HepG2 (cell line): Measurements from ENCODE around the gene CABLES2. TPM values are rescaled to one million over a fixed set of nuclear protein-coding genes. Genes with fewer than 3 reads are reported as not detected.

ENCODE experiments used
- AFF4 ChIP-seq: sonication (generic); formaldehyde crosslinking; IDR thresholded peaks from 2 replicates; pipeline ENCODE4 v1.4.0; 2020; ENCODE audit warnings: missing genetic modification reagents
- AHR ChIP-seq: IDR thresholded peaks from 2 replicates; pipeline ENCODE4 v1.6.1; 2018; ENCODE audit warnings: missing genetic modification reagents, missing compliant biosample characterization
- ARID4A ChIP-seq: sonication (generic); formaldehyde crosslinking; IDR thresholded peaks from 2 replicates; pipeline ENCODE4 v1.5.0; 2020; ENCODE audit warnings: mild to moderate bottlenecking, missing genetic modification reagents, borderline replicate concordance
- CREM ChIP-seq, 2 experiments: sonication (generic) in 1 of 2; formaldehyde crosslinking in 1 of 2; IDR thresholded peaks; 2 replicates each; pipeline versions ENCODE4 v1.4.0 to v1.6.1; 2016 to 2020; ENCODE audit warnings: antibody characterized with exemption in 1 of 2, mild to moderate bottlenecking in 1 of 2, missing genetic modification reagents in 1 of 2
- GTF2F1 ChIP-seq: fragments of 150-350 bp; IDR thresholded peaks from 2 replicates; pipeline ENCODE4 v1.6.1; 2014; ENCODE audit warnings: low read length
- MTA1 ChIP-seq: sonication (generic); formaldehyde crosslinking; IDR thresholded peaks from 2 replicates; pipeline ENCODE4 v1.4.0; 2020; ENCODE audit warnings: missing genetic modification reagents, mild to moderate bottlenecking, borderline replicate concordance
- PHB2 ChIP-seq: fragments of 450-650 bp; IDR thresholded peaks from 2 replicates; pipeline ENCODE4 v1.6.1; 2018; ENCODE audit not compliant: partially characterized antibody
- RBM39 ChIP-seq: fragments of 200-400 bp; formaldehyde crosslinking; IDR thresholded peaks from one replicate; pipeline ENCODE4 v1.6.1; 2018; ENCODE audit warnings: antibody characterized with exemption, mild to moderate bottlenecking, low read depth, low read length; ENCODE audit not compliant: poor library complexity, severe bottlenecking
- SOX13 ChIP-seq, 3 experiments: fragments of 450-650 bp in 1 of 3; sonication (generic) in 1 of 3; formaldehyde crosslinking in 1 of 3; IDR thresholded peaks in 2 of 3; conservative IDR thresholded peaks in 1 of 3; 2 replicates each; pipeline versions ENCODE4 v1.5.0 to v1.6.1; 2016 to 2020; ENCODE audit warnings: antibody characterized with exemption in 1 of 3, mild to moderate bottlenecking in 1 of 3, missing compliant biosample characterization in 1 of 3, missing genetic modification reagents in 1 of 3, moderate library complexity in 1 of 3
- STAG1 ChIP-seq: sonication (generic); formaldehyde crosslinking; IDR thresholded peaks from 2 replicates; pipeline ENCODE4 v1.4.0; 2020; ENCODE audit warnings: missing genetic modification reagents
- STAT5B ChIP-seq: sonication (generic); formaldehyde crosslinking; IDR thresholded peaks from 2 replicates; pipeline ENCODE4 v1.4.0; 2020; ENCODE audit warnings: missing genetic modification reagents
- TFE3 ChIP-seq: IDR thresholded peaks from 2 replicates; pipeline ENCODE4 v1.6.1; 2016
- ZNF263 ChIP-seq: sonication (generic); formaldehyde crosslinking; IDR thresholded peaks from 2 replicates; pipeline ENCODE4 v1.4.0; 2020; ENCODE audit warnings: missing genetic modification reagents
- ZNF431 ChIP-seq: sonication (generic); formaldehyde crosslinking; IDR thresholded peaks from 2 replicates; pipeline ENCODE4 v1.9.0; 2022; ENCODE audit warnings: missing genetic modification reagents, low read depth, mild to moderate bottlenecking, borderline replicate concordance
- ZNF776 ChIP-seq: sonication (generic); formaldehyde crosslinking; IDR thresholded peaks from 2 replicates; pipeline ENCODE4 v1.4.0; 2020; ENCODE audit warnings: mild to moderate bottlenecking, missing genetic modification reagents
- ZNF891 ChIP-seq: sonication (generic); formaldehyde crosslinking; IDR thresholded peaks from 2 replicates; pipeline ENCODE4 v1.5.0; 2020; ENCODE audit warnings: mild to moderate bottlenecking, missing genetic modification reagents
- polyA plus RNA-seq, 8 experiments: library from polyadenylated mRNA; depleted of rRNA in 3 of 8; stranded (reverse) in 7 of 8; unstranded in 1 of 8; fragments of >200 nt; fragmentation: Illumina TruSeq in 4 of 8; extraction: Trizol in 4 of 8; gene quantifications; 2 replicates each; pipeline versions ENCODE4 v1.2.1 to v1.2.3, GENCODE V29; 2011 to 2016; ENCODE audit warnings: low read depth in 4 of 8, missing spikeins in 1 of 8, mixed read lengths in 1 of 8; ENCODE audit not compliant: insufficient read depth in 1 of 8
- total RNA-seq, 5 experiments: library from RNA; depleted of rRNA; stranded (reverse); fragments of >200 nt; fragmentation: Illumina TruSeq; extraction: Trizol; gene quantifications; 2 replicates each; pipeline ENCODE4 v1.2.3, GENCODE V29; 2016; ENCODE audit warnings: low read depth in 1 of 5

The CABLES2 gene
- total and polyA plus RNA-seq, 2 of the 13 experiments (the other 11 are each of a cell fraction or from before 2014, with no cell fraction given) = 5.2 to 9.7 TPM

GRCh38 chr20:62395311-62396242 lies 11.5 kb downstream of the CABLES2 start (continued):
- TF ChIP-seq AFF4 (CRISPR knock-in tag) = no peak
- TF ChIP-seq STAG1 (CRISPR knock-in tag) = peak; percentile 43
- peak; percentile 16 for TF ChIP-seq RBM39
- no peak for TF ChIP-seq STAT5B
- TF ChIP-seq ZNF431 (CRISPR knock-in tag) = no peak
- TF ChIP-seq TFE3 (CRISPR knock-in tag) = no peak
- TF ChIP-seq ZNF776 (CRISPR knock-in tag) = peak; percentile 83
- TF ChIP-seq ARID4A (CRISPR knock-in tag) = peak; percentile 27; the same call in 1 of the 2 replicates
- 0 out of 2 replicates have a peak, but pooled peaks have one; percentile 13 for TF ChIP-seq ZNF891 (CRISPR knock-in tag)
- no peak for TF ChIP-seq PHB2
- TF ChIP-seq ZNF263 (CRISPR knock-in tag) = peak; percentile 100
- peak; percentile 17; the same call in 1 of the 2 replicates for TF ChIP-seq MTA1
- TF ChIP-seq AHR = 0 out of 2 replicates have a peak, but pooled peaks have one; percentile 56
- no peak for TF ChIP-seq GTF2F1
- no peak for TF ChIP-seq SOX13 (IDR thresholded peaks at IDR 0.05)
- no peak for TF ChIP-seq SOX13 (CRISPR knock-in tag; conservative IDR thresholded peaks at IDR 0.05 in 1 of 2, IDR thresholded peaks at IDR 0.05 in 1 of 2)
- no peak for TF ChIP-seq CREM (IDR thresholded peaks at IDR 0.05)
- no peak for TF ChIP-seq CREM (CRISPR knock-in tag; IDR thresholded peaks at IDR 0.05)
